OCI-LY7 (cell line): Measurements from ENCODE around the gene CFAP61.

Experiments used
- EZH2phosphoT487 ChIP-seq: fragments of 200-600 bp; sonication (generic); IDR thresholded peaks from 2 replicates; pipeline ENCODE4 v1.6.1; 2018; ENCODE audit warnings: low read depth, borderline replicate concordance, mild to moderate bottlenecking, mixed run types, antibody characterized with exemption, low read length, moderate library complexity, mixed read lengths
- TF ChIP-seq, protein P1 (sequence below): fragments of 200-600 bp; sonication (generic); conservative IDR thresholded peaks from 2 replicates; pipeline ENCODE4 v1.5.1; 2014; ENCODE audit warnings: mild to moderate bottlenecking, antibody characterized with exemption, low read length, moderate library complexity, mixed read lengths

DNA sequence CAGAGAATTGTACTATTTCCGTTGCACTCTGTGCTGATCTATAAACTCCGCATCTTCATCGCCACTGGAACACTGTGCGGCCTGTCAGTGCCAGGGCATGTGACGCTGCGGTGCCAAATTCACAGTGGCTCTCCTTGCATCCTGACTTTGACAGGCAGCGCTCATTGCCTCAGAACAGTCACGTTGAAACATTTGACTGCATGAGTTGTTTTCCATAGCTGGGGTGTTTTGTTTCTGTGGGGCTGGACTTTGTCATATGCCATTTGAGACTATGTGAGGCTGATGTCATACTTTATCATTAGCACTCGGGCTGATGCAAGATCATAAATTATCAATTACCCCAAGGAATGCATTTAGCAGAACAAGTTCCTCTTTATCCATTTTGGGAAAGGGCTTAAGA lies 32.7 kb downstream of the CFAP61 start:
- TF ChIP-seq, protein P1, sequence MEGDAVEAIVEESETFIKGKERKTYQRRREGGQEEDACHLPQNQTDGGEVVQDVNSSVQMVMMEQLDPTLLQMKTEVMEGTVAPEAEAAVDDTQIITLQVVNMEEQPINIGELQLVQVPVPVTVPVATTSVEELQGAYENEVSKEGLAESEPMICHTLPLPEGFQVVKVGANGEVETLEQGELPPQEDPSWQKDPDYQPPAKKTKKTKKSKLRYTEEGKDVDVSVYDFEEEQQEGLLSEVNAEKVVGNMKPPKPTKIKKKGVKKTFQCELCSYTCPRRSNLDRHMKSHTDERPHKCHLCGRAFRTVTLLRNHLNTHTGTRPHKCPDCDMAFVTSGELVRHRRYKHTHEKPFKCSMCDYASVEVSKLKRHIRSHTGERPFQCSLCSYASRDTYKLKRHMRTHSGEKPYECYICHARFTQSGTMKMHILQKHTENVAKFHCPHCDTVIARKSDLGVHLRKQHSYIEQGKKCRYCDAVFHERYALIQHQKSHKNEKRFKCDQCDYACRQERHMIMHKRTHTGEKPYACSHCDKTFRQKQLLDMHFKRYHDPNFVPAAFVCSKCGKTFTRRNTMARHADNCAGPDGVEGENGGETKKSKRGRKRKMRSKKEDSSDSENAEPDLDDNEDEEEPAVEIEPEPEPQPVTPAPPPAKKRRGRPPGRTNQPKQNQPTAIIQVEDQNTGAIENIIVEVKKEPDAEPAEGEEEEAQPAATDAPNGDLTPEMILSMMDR: no peak
- TF ChIP-seq EZH2phosphoT487: no peak
